Natural killer cell treated with Interleukin-12 subunit alpha and Interleukin-12 subunit beta and Interleukin-15 and Interleukin-18, amount 100 ng/mL, for 72 hours (primary cell): Measurements from ENCODE around the gene SIAH2. TPM values are rescaled to one million over a fixed set of nuclear protein-coding genes. Genes with fewer than 3 reads are reported as not detected.

Experiments used
- ATAC-seq, 2 donors: fragments of 150-1000 bp; cut with Tn5 transposase in 1 of 2; sonication (Bioruptor Pico), chemical (Tn5 transposase) in 1 of 2; 2 replicates each; pipeline ENCODE4 v1.10.0; 2021
- DNase-seq: peaks from one replicate; pipeline ENCODE4 v3.0.0; 2022; ENCODE audit warnings: low spot score
- H3K27ac Mint-ChIP-seq, 2 donors: 1 replicate in 1 of 2; 2 replicates in 1 of 2; pipeline ENCODE4 v1.8.0; 2022; ENCODE audit warnings: mixed read lengths in 2 of 2, mild to moderate bottlenecking in 1 of 2, moderate library complexity in 1 of 2
- H3K27me3 Mint-ChIP-seq, 2 donors: 1 replicate in 1 of 2; 2 replicates in 1 of 2; pipeline ENCODE4 v1.8.0; 2022; ENCODE audit warnings: mixed read lengths in 2 of 2
- H3K36me3 Mint-ChIP-seq: one replicate; pipeline ENCODE4 v1.8.0; 2022; ENCODE audit warnings: mixed read lengths
- H3K4me1 Mint-ChIP-seq, 2 donors: 1 replicate in 1 of 2; 2 replicates in 1 of 2; pipeline ENCODE4 v1.8.0; 2022; ENCODE audit warnings: low read depth in 2 of 2, mixed read lengths in 2 of 2, mild to moderate bottlenecking in 1 of 2
- H3K4me3 Mint-ChIP-seq: one replicate; pipeline ENCODE4 v1.8.0; 2022; ENCODE audit warnings: mixed read lengths
- H3K9me3 Mint-ChIP-seq: 2 replicates; pipeline ENCODE4 v1.8.0; 2022; ENCODE audit warnings: mixed read lengths
- total RNA-seq, 2 donors: library from RNA; stranded (reverse); gene quantifications; one replicate each; pipeline ENCODE4 v1.2.3, GENCODE V29; 2022

The SIAH2 gene
- total RNA-seq, 2 donors from 2014 or later, result 34.9 to 41.4 TPM

- DNase-seq, result no peak
- Mint-ChIP-seq H3K27me3 (no peaks in the 10 kb centered on the region), H3K36me3 (peaks cover 13% of the 10 kb centered on the region), H3K4me1 (peaks cover 61 to 64% of the 10 kb centered on the region in 2 donors), H3K4me3 (peak overlapping the region; percentile 30), H3K27ac (peak overlapping the region; percentile 71 to 90), H3K9me3 (no peaks in the 10 kb centered on the region)
- ATAC-seq, result no peak
Observed at GRCh38 chr3:150741497-150742140, 21.4 kb downstream of the SIAH2 start.

GRCh38 chr3:150740733-150741496 lies 22.1 kb downstream of the SIAH2 start:
- no peaks in the 10 kb centered on the region for H3K27me3 Mint-ChIP-seq
- peak overlapping the region; percentile 30 for H3K4me3 Mint-ChIP-seq
- peaks cover 13% of the 10 kb centered on the region for H3K36me3 Mint-ChIP-seq
- peaks cover 57 to 61% of the 10 kb centered on the region in 2 donors for H3K4me1 Mint-ChIP-seq
- no peak for DNase-seq
- no peaks in the 10 kb centered on the region for H3K9me3 Mint-ChIP-seq
- peak in 1 of 2 donors; percentile 32 for ATAC-seq
- H3K27ac Mint-ChIP-seq, result peak overlapping the region; percentile 71 to 90

DNA sequence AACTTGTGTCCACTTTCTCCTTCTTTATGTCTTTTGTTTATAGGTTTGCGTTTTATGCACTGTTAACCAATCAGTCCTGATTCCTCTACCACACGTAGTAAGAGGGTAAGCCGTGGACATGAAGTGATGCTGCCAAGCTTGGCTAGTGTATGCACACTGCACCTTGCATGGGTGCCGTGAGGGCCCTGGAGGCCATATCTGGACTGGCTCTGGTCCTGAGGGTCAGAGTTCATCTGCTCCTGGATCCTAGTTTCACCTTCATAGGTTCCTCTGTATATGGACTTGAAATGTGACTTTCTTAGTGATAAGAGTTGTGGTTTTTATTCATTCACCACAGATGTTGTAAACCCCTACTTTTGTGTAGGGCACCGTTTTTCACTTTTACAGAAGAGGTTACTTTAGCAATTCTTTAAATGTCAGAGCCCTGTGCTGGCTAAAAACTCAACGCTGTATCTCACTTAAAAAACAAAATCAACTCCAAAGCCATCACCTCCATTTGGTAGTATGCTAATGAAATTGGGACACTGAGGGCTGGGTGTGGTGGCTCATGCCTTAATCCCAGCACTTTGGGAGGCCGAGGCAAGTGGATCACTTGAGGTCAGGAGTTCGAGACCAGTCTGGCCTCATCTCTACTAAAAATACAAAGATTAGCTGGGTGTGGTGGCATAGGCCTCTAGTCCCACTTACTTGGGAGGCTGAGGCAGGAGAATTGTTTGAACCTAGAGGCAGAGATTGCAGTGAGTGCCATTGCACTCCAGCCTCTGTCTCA lies 22.9 kb downstream of the SIAH2 start:
- DNase-seq, result no peak
- Mint-ChIP-seq H3K27me3 (no peaks in the 10 kb centered on the region), H3K4me1 (peaks cover 53 to 63% of the 10 kb centered on the region in 2 donors), H3K27ac (peak overlapping the region; percentile 71 to 90), H3K9me3 (no peaks in the 10 kb centered on the region), H3K36me3 (peaks cover 13% of the 10 kb centered on the region), H3K4me3 (peak overlapping the region; percentile 80)
- ATAC-seq, result peak; percentile 52 to 56

DNA sequence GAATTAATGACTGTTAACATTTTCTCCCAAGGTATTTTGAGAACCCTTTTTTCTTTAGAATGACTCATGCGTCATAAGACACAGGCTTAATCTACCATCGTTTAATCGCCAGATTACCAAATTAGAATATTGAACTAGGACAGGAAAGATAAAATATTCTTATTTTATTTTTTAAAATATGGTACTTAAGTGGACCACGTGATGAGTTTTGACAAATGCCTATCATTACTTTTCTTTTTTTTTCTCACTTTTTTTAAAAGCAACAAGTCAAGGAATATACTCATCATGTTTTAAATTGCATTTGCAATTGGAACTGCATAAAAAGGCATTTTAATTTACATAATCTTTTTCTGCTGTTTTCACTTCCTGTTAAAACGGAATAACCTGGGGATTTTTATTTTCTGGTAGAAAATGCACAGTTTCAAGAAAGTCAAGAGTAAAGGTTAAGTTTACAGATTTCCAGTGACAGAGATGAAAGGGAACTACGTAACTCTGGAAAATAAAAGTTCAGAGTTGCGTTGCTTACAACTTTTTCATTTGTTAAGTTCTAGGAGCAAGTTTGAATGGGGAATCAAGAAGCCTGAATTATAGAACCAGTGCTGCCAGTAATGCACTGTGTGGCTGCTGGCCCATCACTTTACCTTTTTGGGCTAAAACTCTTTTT lies 23.6 kb downstream of the SIAH2 start:
- peak overlapping the region; percentile 80 for H3K4me3 Mint-ChIP-seq
- no peaks in the 10 kb centered on the region for H3K9me3 Mint-ChIP-seq
- H3K36me3 Mint-ChIP-seq, result peaks cover 13% of the 10 kb centered on the region
- DNase-seq (no peak), ATAC-seq (peak in 1 of 2 donors; percentile 7)
- H3K4me1 Mint-ChIP-seq, result peaks cover 46 to 58% of the 10 kb centered on the region in 2 donors
- peak overlapping the region; percentile 71 to 90 for H3K27ac Mint-ChIP-seq
- no peaks in the 10 kb centered on the region for H3K27me3 Mint-ChIP-seq

DNA sequence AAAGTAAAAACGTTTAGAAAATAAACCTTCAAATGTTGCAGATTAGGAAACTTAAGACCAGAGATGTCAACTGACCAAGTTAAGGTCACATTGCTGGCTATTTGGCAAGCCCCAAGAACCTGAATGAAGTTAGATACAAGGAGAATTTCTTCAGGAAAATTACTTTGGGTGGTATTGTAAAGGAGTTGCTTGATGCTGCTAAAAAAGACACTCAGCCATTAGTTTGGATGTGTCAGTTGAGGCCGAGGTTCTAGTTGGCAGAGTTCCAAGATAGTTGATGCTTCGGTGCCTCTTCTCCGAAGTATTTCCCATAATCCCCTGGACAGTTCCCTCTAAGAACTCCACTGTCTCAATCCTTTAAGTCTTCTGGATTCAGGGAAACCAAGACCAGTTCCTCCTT lies 24.3 kb downstream of the SIAH2 start:
- Mint-ChIP-seq H3K27ac (peak overlapping the region; percentile 71 to 90), H3K27me3 (no peaks in the 10 kb centered on the region), H3K4me1 (peaks cover 46 to 56% of the 10 kb centered on the region in 2 donors), H3K9me3 (no peaks in the 10 kb centered on the region), H3K4me3 (peak overlapping the region; percentile 46), H3K36me3 (peaks cover 13% of the 10 kb centered on the region)
- ATAC-seq (no peak), DNase-seq (no peak)

GRCh38 chr3:150737874-150738679 lies 24.9 kb downstream of the SIAH2 start:
- Mint-ChIP-seq H3K4me1 (peaks cover 49 to 54% of the 10 kb centered on the region in 2 donors), H3K4me3 (peak overlapping the region; percentile 46), H3K27ac (peak overlapping the region; percentile 71 to 90), H3K9me3 (no peaks in the 10 kb centered on the region), H3K36me3 (peaks cover 13% of the 10 kb centered on the region), H3K27me3 (no peaks in the 10 kb centered on the region)
- peak; percentile 69 to 75 for ATAC-seq
- no peak for DNase-seq

GRCh38 chr3:150736903-150737832 lies 25.8 kb downstream of the SIAH2 start:
- no peaks in the 10 kb centered on the region for H3K27me3 Mint-ChIP-seq

DNA sequence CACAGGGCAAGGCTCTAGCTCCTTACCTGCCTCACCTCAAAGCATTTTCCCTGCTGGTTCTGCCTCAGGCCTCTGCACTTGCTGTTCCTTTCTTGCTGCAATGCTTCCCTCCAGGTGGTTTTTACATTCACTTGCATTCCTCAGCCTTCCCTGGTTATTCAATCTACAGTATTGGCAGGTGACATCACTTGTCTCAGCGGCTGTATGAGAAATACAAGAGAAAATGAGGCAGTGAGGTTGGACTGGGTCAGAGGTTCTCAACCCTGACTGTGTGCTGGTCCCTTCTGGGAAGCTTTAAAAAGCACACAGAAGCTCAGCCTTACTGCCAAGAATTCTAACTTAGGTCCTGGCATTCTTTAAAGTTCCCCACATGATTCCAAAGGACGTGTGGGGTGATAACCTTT lies 26.7 kb downstream of the SIAH2 start:
- DNase-seq (no peak), ATAC-seq (no peak)
- Mint-ChIP-seq H3K27me3 (no peaks in the 10 kb centered on the region), H3K9me3 (no peaks in the 10 kb centered on the region), H3K4me1 (peaks cover 40 to 44% of the 10 kb centered on the region in 2 donors), H3K36me3 (peaks cover 4% of the 10 kb centered on the region), H3K27ac (peak overlapping the region in 1 of 2 donors; percentile 9), H3K4me3 (no peak overlapping the region)

More at GRCh38 chr3:150736903-150737832, 25.8 kb downstream of the SIAH2 start:
- ATAC-seq, result no peak
- peaks cover 43 to 48% of the 10 kb centered on the region in 2 donors for H3K4me1 Mint-ChIP-seq
- DNase-seq, result no peak
- peaks cover 6% of the 10 kb centered on the region for H3K36me3 Mint-ChIP-seq
- no peaks in the 10 kb centered on the region for H3K9me3 Mint-ChIP-seq
- H3K27ac Mint-ChIP-seq, result peak overlapping the region; percentile 71 to 90
- peak overlapping the region; percentile 46 for H3K4me3 Mint-ChIP-seq

- Mint-ChIP-seq H3K9me3 (no peaks in the 10 kb centered on the region), H3K36me3 (no peaks in the 10 kb centered on the region), H3K27me3 (no peaks in the 10 kb centered on the region), H3K4me1 (peaks cover 28 to 38% of the 10 kb centered on the region in 2 donors), H3K27ac (peak overlapping the region in 1 of 2 donors; percentile 9), H3K4me3 (no peak overlapping the region)
- ATAC-seq, result no peak
- DNase-seq, result no peak
Observed at GRCh38 chr3:150734795-150735119, 28.2 kb downstream of the SIAH2 start.

DNA sequence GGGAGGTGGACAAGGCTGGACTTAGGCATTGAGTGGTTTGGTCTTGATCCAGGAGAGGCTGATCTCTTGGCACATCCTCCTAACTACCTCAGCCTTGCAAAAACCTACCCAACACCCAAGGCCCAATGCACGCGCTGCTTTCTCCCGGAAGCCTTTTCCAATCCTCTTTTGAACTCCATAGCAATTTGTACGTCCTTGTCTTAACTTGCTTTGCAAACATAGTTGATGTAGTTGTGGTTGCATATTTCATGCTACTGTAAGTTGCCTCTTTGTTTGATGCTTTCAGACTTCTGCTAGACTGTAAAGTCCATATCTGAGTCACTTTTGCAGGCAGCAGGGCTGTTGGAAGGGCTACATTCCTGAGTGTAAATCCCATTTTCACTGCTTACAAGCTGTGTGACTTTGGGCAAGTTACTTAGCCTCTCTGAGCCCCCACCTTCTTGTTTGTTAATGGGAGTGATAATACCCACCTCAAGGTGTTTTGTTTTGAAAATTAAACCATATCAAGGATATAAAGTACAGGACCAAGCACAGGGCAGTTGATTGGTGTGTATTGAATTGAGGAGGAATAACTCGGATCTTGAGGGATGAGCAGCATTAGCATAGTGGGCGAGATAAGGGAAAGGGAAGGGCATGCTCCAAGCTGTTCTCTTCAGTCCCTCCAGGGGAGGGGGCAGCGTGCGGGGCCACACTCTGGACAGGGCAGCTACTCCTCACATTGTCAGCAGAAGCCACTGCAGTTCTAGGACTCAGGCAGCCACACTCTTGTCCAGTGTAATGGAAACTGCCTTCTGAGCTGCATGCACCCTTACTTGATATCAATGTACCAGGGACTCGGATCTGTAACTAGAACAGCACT lies 28.8 kb downstream of the SIAH2 start:
- Mint-ChIP-seq H3K27me3 (no peaks in the 10 kb centered on the region), H3K36me3 (no peaks in the 10 kb centered on the region), H3K4me1 (peaks cover 22 to 34% of the 10 kb centered on the region in 2 donors), H3K4me3 (no peak overlapping the region), H3K27ac (peak overlapping the region in 1 of 2 donors; percentile 15), H3K9me3 (no peaks in the 10 kb centered on the region)
- DNase-seq, result no peak
- ATAC-seq, result no peak

- DNase-seq (no peak), ATAC-seq (peak in 1 of 2 donors; percentile 66)
- no peak overlapping the region for H3K4me3 Mint-ChIP-seq
- no peaks in the 10 kb centered on the region for H3K9me3 Mint-ChIP-seq
- peak overlapping the region in 1 of 2 donors; percentile 15 for H3K27ac Mint-ChIP-seq
- H3K4me1 Mint-ChIP-seq, result peaks cover 17 to 30% of the 10 kb centered on the region in 2 donors
- H3K27me3 Mint-ChIP-seq, result no peaks in the 10 kb centered on the region
- H3K36me3 Mint-ChIP-seq, result no peaks in the 10 kb centered on the region
Observed at GRCh38 chr3:150733373-150733935, 29.5 kb downstream of the SIAH2 start.
